Urothelium cell line (cell line): ENCODE data around the gene SPTAN1.
"Not testable (repeated sequence)": the region's sequence is repeated elsewhere in the genome, so short reads cannot be mapped to it uniquely, and the experiment has no call there.

ENCODE experiments used
- DNase-seq: peaks from one replicate; pipeline ENCODE4 v3.0.0; 2011; ENCODE audit warnings: low spot score, mixed read lengths
- FAIRE-seq: peaks from 2 replicates; lab custom pipeline; 2011; peaks lifted over from hg19 to GRCh38; lab: Jason Lieb, UNC

The SPTAN1 gene

DNA sequence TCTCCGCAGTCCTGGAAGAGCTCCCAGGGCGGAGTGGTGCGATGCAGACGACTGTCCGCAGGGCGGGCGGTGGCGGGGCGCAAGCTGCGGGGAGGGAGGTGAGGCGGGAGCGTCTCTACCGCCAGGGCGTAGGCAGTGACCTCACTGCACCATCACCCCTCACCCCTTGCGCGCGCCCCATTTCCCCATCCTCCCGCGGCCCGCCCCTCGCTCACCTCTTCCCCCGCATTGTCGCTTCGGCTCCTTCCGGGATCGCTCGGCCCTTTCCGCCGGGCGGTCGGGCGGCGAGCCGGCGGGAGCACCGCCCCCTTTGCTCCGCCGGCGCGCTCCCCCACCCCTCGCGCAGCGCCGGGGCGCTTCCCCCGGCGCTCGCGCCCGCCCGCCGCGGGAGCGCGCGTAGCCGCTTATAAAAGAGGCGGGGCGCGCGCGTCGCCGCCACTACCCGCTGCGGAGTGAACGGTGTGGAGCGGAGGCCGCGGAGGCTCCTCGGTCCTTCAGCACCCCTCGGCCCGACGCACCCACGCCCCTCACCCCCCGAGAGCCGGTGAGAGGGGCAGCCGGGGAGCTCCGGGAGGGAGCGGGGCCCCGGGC lies at the start of gene SPTAN1:
Gene SPTAN1, plus strand, starts transcription at position 435 of the 591 bp plus-strand sequence. CDS start 14,154 bp downstream, outside the sequence.
- FAIRE-seq (no peak), DNase-seq (peak; percentile 98)

DNA sequence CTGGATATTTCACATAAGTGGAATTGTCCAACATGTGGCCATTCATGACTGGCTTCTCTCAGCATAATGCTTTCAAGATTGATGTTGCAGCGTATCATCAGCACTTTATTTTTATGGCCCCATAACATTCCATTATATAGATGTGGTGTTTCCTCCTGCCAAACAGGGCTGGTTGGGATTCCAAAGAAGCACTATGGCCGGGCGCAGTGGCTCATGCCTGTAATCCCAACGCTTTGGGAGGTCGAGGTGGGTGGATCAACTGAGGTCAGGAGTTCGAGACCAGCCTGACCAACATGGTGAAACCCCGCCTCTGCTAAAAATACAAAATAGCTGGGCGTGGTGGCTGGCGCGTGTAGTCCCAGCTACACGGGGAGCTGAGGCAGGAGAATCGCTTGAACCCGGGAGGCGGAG lies 49.0 kb upstream of the SPTAN1 start:
- FAIRE-seq, DNase-seq: not testable (repeated sequence)

DNA sequence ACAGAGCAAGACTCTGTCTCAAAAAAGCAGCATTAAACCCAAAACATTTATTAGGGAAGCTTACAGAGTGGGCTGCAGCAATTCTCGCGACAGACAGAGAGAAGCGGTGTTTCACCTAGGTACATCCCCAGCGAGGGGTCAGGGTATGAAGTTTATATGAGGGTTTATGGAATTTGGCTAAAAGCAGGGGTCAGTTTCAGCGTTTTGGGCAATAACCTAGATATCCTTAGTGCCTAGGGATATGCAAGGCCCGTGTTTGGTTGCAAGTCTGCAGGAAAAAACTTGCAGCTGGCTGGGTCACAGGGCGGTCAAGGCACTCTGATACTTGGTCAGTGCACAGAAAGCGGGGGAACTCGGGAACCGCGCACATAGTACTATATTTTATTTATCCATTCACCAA lies 48.5 kb upstream of the SPTAN1 start:
- no peak for DNase-seq
- no peak for FAIRE-seq

DNA sequence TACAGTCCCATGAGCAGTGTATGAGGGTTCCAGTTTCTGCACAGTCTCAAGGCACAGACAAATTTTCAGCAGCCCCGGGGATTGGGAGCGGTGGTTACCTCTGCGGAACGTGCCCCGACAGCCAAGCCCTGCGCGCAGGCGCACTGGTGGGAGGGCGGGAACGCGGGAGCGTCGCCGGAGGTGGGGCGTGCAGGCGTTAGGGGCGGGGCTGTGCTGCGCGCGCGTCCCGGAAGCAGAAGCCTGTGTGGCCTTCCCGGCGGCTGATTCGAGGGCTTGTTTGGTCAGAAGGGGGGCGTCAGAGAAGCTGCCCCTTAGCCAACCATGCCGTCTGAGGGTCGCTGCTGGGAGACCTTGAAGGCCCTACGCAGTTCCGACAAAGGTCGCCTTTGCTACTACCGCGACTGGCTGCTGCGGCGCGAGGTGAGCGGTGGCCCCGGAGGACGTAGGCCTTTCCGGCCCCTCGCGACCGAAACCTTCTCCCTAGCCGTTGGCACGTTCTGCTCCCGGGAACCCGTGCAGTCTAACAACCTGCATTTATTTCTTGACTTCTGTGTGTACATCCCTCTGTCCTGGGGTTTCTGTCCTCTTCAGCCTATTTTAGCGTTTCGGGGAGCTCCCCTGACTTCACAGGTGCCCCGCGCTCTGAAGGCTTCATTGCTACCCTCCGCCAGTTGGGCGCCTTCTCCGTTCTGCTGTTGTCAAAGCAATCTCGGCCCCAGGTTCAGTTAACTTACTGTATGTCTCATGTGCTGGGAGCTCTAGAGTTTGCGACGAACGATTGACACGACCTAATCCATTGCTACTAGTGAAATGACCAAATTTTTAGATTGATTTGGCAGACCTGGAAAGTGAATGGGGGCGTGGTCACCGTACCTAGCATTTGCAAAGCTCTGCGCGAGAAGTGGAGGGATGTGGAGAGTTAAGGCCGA lies 47.6 kb upstream of the SPTAN1 start, which contains the start of gene GLE1:
Gene GLE1, plus strand, starts transcription at position 235 of the 929 bp plus-strand sequence. Its CDS starts 87 bp downstream, at position 322.
- DNase-seq = peak; percentile 99
- FAIRE-seq = peak; percentile 77

DNA sequence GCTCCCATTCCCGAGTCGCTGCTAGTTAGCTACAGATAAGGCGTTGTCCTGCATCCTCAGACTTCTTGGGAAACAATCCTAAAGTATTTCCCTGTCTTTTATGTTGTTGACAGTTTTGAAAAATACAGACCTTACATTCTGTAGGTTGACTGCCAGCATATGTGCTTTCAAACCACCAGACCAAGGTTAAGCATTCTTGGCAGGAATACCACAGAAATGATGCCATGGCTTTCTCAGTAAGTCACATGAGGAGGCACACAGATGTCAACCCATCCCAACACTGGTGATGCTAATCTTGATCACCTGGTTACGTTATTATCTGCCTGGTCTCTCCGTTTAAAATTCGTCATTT lies 47.0 kb upstream of the SPTAN1 start:
- DNase-seq (no peak), FAIRE-seq (no peak)

DNA sequence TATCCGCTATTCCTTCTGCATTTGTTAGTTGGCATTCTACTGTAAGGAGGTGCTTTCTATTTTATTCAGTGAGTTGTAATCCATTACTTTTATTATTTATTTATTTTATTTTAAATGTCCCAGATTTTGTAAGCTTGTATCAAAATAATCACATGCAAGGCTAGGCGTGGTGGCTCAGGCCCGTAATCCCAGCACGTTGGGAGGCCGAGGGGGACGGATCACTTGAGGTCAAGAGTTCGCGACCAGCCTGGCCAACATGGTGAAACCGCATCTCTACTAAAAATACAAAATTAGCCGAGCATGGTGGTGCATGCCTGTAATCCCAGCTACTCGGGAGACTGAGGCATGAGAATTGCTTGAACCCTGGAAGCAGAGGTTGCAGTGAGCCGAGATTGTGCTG lies 46.5 kb upstream of the SPTAN1 start:
- not testable (repeated sequence) for FAIRE-seq, DNase-seq

DNA sequence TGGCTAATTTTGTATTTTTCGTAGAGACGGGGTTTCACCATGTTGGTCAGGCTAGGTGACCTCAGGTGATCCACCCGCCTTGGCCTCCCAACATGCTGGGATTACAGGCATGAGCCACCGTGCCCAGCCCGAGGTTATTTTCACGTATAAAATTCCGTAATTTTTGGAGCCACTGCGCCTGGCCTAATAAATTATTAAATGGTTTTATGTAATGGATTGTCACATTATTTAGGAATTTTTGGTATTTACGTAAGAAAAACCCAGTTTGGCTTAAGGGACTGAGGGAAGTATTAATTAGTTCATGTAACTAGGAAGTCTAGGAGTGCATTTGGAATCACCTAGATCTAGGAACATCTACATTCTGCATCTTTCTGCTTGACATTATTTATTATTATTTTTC lies 39.6 kb upstream of the SPTAN1 start:
- DNase-seq = no peak
- FAIRE-seq = no peak

DNA sequence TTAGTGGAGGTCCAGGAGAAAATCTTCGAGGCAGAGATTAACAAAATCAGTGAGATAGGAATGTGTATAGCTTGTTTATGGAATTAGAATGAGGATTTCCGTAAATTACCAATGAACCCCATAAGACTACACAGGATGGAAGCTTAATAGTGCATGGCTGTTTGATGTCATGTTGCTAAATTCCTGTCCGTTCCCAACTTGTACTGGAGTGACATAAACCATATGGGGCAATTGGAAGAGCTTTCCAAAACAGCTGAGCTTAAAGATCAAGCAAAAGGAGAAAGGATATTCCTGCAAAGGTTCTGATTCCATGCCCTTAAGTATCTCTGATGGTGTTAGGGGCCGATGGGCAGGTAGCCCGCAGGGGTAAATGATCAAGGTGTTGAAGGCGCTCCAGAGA lies 30.4 kb upstream of the SPTAN1 start:
- DNase-seq (no peak), FAIRE-seq (no peak)

DNA sequence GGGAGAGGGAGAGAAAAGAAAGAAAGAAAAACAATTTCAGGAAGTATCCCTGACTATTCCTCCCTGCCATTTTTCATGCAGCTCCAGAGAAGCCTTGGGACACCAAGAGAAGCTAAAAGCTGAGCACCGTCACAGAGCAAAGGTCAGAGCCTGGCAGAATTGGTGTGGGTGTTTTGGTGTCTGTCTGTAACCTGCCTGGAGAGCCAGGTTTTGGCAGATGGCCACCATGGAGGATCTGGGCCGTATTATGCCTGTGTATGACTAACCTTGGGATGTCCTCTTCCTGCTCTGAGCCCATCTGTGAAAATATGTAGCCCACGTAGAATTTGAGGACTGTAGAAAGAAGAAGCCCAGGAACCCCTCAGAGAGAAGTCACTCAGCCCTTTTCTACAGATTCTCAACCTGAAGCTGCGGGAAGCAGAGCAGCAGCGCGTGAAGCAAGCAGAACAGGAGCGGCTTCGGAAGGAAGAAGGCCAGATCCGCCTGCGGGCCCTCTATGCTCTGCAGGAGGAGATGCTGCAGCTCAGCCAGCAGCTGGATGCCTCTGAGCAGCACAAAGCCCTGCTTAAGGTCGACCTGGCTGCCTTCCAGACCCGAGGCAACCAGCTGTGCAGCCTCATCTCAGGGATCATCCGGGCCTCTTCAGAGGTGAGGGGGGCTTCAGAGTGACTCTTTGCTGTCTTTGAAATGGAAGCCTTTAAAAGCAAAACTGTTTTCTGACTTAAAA lies 29.0 kb upstream of the SPTAN1 start:
- FAIRE-seq (no peak), DNase-seq (no peak)

DNA sequence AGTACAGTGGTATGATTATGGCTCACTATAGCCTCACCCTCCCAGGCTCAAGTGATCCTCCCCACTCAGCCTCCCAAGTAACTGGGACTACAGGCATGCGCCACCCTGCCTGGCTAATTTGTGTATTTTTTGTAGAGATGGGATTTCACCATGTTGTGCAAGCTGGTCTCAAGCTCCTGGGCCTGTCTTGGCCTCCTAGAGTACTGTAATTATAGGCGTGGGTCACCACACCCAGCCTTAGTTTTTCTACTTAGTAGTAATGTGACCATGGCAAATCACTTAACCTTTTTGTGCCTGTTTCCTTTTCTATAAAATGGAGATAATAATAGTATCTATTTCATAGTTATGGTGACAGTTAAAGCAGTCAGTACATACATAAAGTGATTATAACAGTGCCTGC lies 25.7 kb upstream of the SPTAN1 start:
- DNase-seq = no peak
- FAIRE-seq = no peak

DNA sequence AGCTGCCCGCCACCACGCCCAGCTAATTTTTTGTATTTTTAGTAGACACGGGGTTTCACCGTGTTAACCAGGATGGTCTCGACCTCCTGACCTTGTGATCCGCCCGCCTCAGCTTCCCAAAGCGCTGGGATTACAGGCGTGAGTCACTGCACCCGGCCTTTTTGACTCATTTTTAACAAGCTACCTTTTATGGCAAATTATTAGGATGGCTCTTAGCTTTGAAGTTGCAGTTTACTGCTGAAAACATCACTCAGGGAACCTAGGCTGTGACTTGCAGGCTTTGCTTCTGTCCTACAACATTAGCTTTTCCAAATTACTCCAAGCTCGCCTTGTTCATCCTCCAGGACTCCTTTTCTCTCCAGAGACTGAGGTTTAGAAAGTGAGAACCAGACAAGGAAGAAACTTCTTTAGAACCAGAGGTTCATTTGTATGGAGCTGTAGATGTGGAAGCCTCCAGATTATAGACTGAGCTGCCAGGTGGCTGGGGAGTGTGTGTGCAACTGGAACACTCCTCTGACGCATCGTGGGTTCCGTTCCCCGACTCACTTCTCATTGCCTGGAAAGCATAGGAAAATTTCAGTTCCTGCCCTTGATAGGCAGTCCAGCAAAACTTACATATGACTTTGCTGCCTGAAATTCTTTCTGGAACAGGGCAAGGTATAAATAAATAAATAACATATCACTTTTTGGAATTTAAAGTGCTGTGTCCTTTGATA lies 23.8 kb upstream of the SPTAN1 start:
- no peak for DNase-seq
- no peak for FAIRE-seq

DNA sequence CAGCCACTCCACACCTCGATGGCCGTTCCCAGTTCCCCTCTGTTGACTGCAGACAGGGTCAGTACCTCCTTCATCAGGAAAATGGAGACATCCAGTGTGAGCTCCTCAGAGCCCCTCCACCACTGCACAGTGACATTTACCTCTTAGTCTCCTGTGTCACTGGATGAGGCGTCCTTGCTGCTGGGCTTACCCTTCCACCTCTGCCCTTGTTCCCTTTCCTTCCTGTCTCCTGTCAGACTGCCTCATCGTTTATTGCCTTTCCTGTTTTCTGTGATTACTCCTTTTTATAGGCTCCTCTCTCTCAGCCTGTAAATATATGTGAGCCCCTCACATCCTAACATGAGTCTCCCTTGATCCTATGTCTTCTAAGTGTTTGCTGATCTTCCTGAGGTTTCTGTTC lies 23.2 kb upstream of the SPTAN1 start:
- DNase-seq (no peak), FAIRE-seq (no peak)

DNA sequence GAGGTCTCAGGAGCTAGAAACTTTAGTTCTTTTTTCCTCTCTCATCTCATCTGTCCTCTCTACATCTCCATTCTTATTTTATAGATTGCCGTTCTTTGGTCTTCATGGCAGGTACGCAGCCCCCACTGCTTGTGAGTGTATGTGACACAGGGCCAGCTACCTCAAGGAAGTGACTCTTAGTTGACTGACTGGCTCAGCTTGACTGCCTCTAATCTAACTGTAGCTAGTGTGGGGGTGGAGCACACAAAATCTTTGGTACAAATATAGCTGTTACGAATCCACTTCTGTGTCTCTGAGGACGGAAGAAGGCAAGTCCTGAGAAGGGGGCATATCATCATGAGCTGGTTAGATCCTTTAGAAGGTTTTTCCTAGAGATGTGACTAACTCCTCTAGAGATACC lies 19.8 kb upstream of the SPTAN1 start:
- DNase-seq (no peak), FAIRE-seq (no peak)

DNA sequence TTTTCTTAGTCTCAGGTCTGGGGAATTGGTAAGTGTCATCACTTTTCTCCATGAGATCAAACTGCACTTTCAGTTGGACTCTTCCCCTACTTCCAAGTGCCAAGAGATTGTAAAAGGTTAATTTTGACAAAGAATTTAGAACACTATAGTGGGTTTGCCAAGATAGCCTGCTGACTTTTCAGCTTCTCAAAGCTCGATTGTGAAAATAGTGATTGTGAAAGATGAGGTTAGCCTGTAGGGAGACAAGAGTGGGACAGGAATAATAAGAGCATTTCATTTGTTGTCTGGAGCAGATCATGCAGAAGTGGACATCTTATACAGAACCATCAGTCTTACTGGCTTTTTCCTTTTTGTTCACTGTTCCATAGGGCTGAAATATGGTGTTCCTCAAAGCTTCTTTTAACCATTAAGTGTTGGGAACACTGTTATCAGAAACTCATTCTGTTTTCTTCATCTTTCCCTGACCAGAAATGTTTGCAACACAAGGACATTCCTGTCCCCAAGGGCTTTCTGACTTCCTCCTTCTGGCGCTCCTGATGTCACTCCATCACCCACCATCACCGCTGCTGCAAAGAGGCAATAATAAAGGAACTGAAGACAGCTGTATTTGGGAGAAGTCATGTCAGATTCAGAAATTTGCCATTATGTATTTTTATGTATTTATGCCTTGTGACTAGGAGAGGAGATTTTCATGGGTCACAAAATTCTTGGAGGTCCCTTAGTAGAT lies 11.6 kb upstream of the SPTAN1 start:
- no peak for FAIRE-seq

DNA sequence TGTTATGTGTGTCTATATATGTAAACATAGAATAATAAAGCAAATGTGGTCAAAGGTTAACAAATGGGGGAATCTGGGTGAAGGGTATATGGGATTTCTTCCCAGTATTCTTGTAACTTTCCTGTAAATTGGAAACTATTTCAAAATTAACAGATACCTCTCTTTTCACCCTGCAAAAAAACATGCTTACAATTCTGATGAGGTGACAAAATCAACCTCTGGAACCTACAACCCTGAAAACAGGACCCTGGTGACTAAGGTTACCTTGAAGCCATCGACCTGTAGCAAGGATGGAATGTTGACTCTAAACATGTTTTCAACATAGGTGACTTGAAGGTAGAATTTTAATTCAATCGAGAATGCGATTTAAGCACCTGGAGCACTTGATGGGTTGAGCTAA lies 5.9 kb upstream of the SPTAN1 start:
- DNase-seq (no peak), FAIRE-seq (no peak)

More for the DNA sequence above, 11.6 kb upstream of the SPTAN1 start:
- DNase-seq = no peak

DNA sequence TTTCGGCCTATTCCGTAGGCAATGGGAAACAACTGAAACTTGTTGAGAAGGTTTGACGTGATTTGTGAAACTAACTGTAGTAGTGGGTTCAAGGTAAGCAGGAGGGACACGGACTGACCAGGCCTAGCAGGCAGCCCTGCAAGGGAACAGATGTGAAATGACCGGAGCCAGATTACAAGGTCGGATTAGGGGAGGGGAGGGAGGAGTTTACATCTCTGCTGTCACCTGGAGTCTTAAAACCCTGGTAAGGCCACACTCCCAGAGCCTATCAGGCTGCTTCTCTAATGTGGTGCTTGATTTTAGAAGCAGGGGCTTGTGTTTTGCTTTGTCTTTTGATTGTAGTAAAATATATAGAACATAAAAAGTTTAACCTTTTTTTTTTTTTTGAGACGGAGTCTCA lies 3.5 kb upstream of the SPTAN1 start:
- FAIRE-seq = no peak
- DNase-seq = no peak

DNA sequence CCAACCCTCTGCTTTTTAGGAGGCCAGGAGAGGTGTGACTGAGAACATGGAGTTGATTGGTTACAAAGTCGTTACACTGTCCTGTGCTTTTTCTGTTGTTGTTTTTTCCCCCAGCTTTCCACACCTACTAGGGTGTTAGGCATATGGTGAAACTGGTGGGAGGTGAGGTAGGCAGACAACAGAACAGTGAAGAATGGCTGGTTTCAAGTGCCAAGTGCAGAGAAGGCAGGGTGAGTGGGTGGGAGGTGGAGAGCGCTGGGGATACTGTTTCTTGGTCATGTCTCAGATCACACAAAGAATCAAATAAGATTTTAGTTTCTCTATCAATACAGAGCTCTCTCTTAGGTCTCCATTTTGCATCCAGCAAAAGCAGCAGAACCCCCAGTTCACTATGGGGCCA lies 2.2 kb upstream of the SPTAN1 start:
- no peak for FAIRE-seq

DNA sequence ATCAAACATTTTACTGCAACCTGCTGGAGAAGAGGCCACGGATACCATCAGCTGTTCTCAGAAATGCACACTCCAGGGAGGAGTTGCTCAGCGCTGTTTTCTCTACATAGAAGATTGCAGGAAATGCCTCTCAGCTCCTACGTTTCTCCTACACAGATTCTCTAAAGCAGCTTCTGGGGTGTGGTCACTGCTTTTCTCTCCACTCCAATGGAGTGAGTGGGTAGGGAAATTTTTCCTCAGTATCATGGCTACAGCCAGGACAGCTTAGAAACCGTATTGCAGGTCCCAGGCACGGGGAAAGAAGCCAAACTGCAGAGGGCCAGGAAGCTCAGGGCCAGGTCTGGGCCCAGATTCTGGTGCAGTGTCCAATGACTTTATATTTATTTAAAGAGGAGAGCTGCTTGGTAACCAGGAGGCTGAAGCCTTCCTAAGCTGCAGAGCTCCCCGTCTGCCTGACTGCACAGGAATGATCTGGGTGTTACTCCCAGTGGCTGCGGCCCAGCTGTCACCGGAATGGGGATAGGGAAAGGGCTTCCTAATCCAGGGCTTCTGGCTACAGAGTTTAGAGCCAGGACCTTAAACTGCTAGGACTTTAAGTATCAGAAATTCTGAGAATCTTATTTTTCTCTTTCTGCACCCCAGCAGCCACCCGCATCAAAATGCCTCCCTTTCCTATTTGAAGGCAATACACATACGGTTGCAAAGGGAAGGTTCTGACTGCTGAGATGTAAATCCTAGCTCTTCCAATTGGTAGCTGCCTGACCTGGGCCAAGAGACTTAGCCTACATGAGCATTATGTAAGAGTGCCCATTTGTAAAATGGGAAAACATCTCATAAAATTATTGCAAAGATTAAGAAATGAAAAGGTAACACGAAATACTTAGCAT lies 1.4 kb upstream of the SPTAN1 start:
- FAIRE-seq = no peak
- no peak for DNase-seq

More for the DNA sequence above, 2.2 kb upstream of the SPTAN1 start:
- DNase-seq = no peak

DNA sequence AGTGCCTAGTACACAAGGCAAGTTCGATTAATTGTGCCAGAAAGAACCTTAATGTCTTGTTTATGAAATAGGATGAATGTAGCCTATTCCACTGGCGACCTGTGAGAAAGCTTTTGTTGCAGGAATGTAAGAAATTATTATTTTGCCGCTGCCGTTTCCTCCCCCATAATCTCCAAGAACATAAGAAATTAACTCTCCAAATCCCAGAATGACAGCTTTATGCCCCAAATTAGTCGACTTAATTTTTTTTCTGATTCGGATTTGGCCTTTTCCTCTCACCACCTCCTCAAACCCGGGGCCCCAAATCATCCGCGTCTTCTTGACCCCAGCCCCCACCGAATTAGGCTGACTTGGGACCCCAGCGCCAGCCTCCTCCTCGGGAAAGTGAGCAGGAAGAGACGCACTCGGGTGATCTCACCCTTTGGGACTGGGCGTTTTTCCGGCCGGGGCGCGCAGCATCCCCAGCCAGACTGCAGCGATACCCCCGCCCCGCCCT lies 682 bp upstream of the SPTAN1 start:
- FAIRE-seq (no peak), DNase-seq (no peak)
